Measurements from ENCODE around the gene HOXC11.

DNA sequence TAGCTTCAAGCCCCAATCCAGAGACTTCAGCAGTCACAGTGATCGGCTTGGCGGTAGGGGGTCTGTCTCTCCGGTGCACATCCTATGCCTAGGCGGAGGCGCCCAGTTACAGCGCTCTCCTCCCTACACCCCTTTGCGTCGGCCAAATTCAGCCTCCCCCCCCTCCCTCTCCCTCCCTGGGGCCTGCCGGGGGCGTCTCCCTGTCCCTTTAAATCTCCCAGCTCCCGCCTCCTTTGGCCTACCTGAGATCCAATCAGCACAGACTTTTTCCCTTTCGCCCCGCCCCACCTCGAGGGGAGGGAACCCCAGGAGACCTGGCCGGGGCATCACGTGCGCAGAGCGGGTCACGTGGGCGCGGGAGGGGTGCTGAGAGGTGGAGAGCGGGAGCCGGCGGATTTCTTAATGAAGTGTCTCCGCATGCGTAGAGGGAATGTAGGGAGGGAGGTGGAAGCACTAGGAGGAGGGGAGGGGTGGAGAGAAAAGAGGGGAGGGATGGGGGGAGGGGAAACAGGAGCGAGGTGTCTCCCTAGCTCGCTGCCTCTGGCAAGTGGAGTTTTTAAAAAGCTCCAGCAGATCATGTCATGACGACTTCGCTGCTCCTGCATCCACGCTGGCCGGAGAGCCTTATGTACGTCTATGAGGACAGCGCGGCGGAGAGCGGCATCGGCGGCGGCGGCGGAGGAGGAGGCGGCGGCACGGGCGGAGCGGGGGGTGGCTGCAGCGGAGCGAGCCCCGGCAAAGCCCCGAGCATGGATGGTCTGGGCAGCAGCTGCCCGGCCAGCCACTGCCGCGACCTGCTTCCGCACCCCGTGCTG, 34.4 kb upstream of the HOXC11 start, which contains the start of gene HOXC13:
- TF ChIP-seq POLR2A (IDR thresholded peaks at IDR 0.05), result no peak
- TF ChIP-seq, protein P1, sequence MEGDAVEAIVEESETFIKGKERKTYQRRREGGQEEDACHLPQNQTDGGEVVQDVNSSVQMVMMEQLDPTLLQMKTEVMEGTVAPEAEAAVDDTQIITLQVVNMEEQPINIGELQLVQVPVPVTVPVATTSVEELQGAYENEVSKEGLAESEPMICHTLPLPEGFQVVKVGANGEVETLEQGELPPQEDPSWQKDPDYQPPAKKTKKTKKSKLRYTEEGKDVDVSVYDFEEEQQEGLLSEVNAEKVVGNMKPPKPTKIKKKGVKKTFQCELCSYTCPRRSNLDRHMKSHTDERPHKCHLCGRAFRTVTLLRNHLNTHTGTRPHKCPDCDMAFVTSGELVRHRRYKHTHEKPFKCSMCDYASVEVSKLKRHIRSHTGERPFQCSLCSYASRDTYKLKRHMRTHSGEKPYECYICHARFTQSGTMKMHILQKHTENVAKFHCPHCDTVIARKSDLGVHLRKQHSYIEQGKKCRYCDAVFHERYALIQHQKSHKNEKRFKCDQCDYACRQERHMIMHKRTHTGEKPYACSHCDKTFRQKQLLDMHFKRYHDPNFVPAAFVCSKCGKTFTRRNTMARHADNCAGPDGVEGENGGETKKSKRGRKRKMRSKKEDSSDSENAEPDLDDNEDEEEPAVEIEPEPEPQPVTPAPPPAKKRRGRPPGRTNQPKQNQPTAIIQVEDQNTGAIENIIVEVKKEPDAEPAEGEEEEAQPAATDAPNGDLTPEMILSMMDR (IDR thresholded peaks at IDR 0.05), result no peak

Data from transverse colon (tissue), 3 donors.